ENCODE data around the gene PTGIS.

PTGIS gene

GRCh38 chr20:49529470-49529869, 38.5 kb downstream of the PTGIS start:
- ChIA-PET CTCF (no interaction called here), POLR2A (no interaction called here)
- no peak for DNase-seq (ENCODE audit: extremely low spot score)
- no peak for TF ChIP-seq HDGF (IDR thresholded peaks at IDR 0.05; ENCODE audit: borderline replicate concordance)
- TF ChIP-seq SP1 (IDR thresholded peaks at IDR 0.05), result no peak
- no peak for TF ChIP-seq PKNOX1 (IDR thresholded peaks at IDR 0.05)
- no peak for TF ChIP-seq CTBP1 (IDR thresholded peaks at IDR 0.05; ENCODE audit: borderline replicate concordance)
- TF ChIP-seq SUZ12 (IDR thresholded peaks at IDR 0.05), result no peak
- TF ChIP-seq NFRKB (IDR thresholded peaks at IDR 0.05), result no peak
- TF ChIP-seq LEF1 (IDR thresholded peaks at IDR 0.05; ENCODE audit: borderline replicate concordance), result no peak
- TF ChIP-seq L3MBTL2 (conservative IDR thresholded peaks at IDR 0.05), result no peak
- no peak for TF ChIP-seq FOXA1 (IDR thresholded peaks at IDR 0.05)
- no peak for TF ChIP-seq ELF4 (IDR thresholded peaks at IDR 0.05)
- TF ChIP-seq BHLHE40 (IDR thresholded peaks at IDR 0.05; ENCODE audit: borderline replicate concordance), result no peak
- no peak for TF ChIP-seq FOXK2 (IDR thresholded peaks at IDR 0.05)
- no peak for TF ChIP-seq FOXM1 (IDR thresholded peaks at IDR 0.05; ENCODE audit: borderline replicate concordance)
- no peak for TF ChIP-seq TARDBP (IDR thresholded peaks at IDR 0.05)
- no peak for TF ChIP-seq ZNF384 (IDR thresholded peaks at IDR 0.05)
- no peak for TF ChIP-seq ARNT (IDR thresholded peaks at IDR 0.05)

GRCh38 chr20:49526568-49526967, 41.4 kb downstream of the PTGIS start:
- ChIA-PET POLR2A (no interaction called here), CTCF (no interaction called here)
- DNase-seq (ENCODE audit: extremely low spot score), result no peak
- no peak for TF ChIP-seq SP1 (IDR thresholded peaks at IDR 0.05)
- no peak for TF ChIP-seq ELF4 (IDR thresholded peaks at IDR 0.05)
- no peak for TF ChIP-seq BHLHE40 (IDR thresholded peaks at IDR 0.05; ENCODE audit: borderline replicate concordance)
- TF ChIP-seq SUZ12 (IDR thresholded peaks at IDR 0.05), result no peak
- no peak for TF ChIP-seq FOXM1 (IDR thresholded peaks at IDR 0.05; ENCODE audit: borderline replicate concordance)
- TF ChIP-seq NFRKB (IDR thresholded peaks at IDR 0.05), result no peak
- TF ChIP-seq FOXA1 (IDR thresholded peaks at IDR 0.05), result no peak
- no peak for TF ChIP-seq TARDBP (IDR thresholded peaks at IDR 0.05)
- no peak for TF ChIP-seq PKNOX1 (IDR thresholded peaks at IDR 0.05)
- no peak for TF ChIP-seq CTBP1 (IDR thresholded peaks at IDR 0.05; ENCODE audit: borderline replicate concordance)
- no peak for TF ChIP-seq LEF1 (IDR thresholded peaks at IDR 0.05; ENCODE audit: borderline replicate concordance)
- no peak for TF ChIP-seq FOXK2 (IDR thresholded peaks at IDR 0.05)

- DNase-seq (ENCODE audit: extremely low spot score), result no peak
- ChIA-PET POLR2A (no interaction called here), CTCF (no interaction called here)
- TF ChIP-seq SUZ12 (IDR thresholded peaks at IDR 0.05), result no peak
- no peak for TF ChIP-seq ELF4 (IDR thresholded peaks at IDR 0.05)
- no peak for TF ChIP-seq ZNF384 (IDR thresholded peaks at IDR 0.05)
- no peak for TF ChIP-seq HDGF (IDR thresholded peaks at IDR 0.05; ENCODE audit: borderline replicate concordance)
- TF ChIP-seq PKNOX1 (IDR thresholded peaks at IDR 0.05), result no peak
- TF ChIP-seq FOXM1 (IDR thresholded peaks at IDR 0.05; ENCODE audit: borderline replicate concordance), result no peak
- TF ChIP-seq CTBP1 (IDR thresholded peaks at IDR 0.05; ENCODE audit: borderline replicate concordance), result no peak
- no peak for TF ChIP-seq FOXK2 (IDR thresholded peaks at IDR 0.05)
- no peak for TF ChIP-seq TARDBP (IDR thresholded peaks at IDR 0.05)
- TF ChIP-seq FOXA1 (IDR thresholded peaks at IDR 0.05), result no peak
- no peak for TF ChIP-seq BHLHE40 (IDR thresholded peaks at IDR 0.05; ENCODE audit: borderline replicate concordance)
- TF ChIP-seq NFRKB (IDR thresholded peaks at IDR 0.05), result no peak
- no peak for TF ChIP-seq ARNT (IDR thresholded peaks at IDR 0.05)
- no peak for TF ChIP-seq L3MBTL2 (conservative IDR thresholded peaks at IDR 0.05)
- TF ChIP-seq LEF1 (IDR thresholded peaks at IDR 0.05; ENCODE audit: borderline replicate concordance), result no peak
- no peak for TF ChIP-seq SP1 (IDR thresholded peaks at IDR 0.05)
Measured at GRCh38 chr20:49526056-49526455, 41.9 kb downstream of the PTGIS start.

GRCh38 chr20:49523767-49524360, 44.1 kb downstream of the PTGIS start:
- POLR2A ChIA-PET, result no interaction called here
- CTCF ChIA-PET, result interaction anchor here (0.6 kb wide), 1 partner anchor 185 kb away, joined by 3 read pairs; no protein-coding TSS in a partner anchor
- DNase-seq (ENCODE audit: extremely low spot score), result no peak
- TF ChIP-seq ELF4 (IDR thresholded peaks at IDR 0.05) (no peak), TARDBP (IDR thresholded peaks at IDR 0.05) (no peak), L3MBTL2 (conservative IDR thresholded peaks at IDR 0.05) (no peak), CTBP1 (IDR thresholded peaks at IDR 0.05; ENCODE audit: borderline replicate concordance) (no peak), FOXA1 (IDR thresholded peaks at IDR 0.05) (no peak), FOXM1 (IDR thresholded peaks at IDR 0.05; ENCODE audit: borderline replicate concordance) (no peak), ZNF384 (IDR thresholded peaks at IDR 0.05) (no peak), SUZ12 (IDR thresholded peaks at IDR 0.05) (no peak)

GRCh38 chr20:49521356-49521755, 46.6 kb downstream of the PTGIS start:
- no peak for DNase-seq (ENCODE audit: extremely low spot score)
- ChIA-PET POLR2A (no interaction called here), CTCF (interaction anchor here (0.5 to 0.9 kb wide), 2 partner anchors 20 to 167 kb away, joined by 3 to 4 read pairs; no protein-coding TSS in a partner anchor)
- no peak for TF ChIP-seq FOXA1 (IDR thresholded peaks at IDR 0.05)
- no peak for TF ChIP-seq ARNT (IDR thresholded peaks at IDR 0.05)
- no peak for TF ChIP-seq SP1 (IDR thresholded peaks at IDR 0.05)
- no peak for TF ChIP-seq ZNF384 (IDR thresholded peaks at IDR 0.05)
- TF ChIP-seq NFRKB (IDR thresholded peaks at IDR 0.05), result no peak
- no peak for TF ChIP-seq ELF4 (IDR thresholded peaks at IDR 0.05)
- no peak for TF ChIP-seq TARDBP (IDR thresholded peaks at IDR 0.05)
- TF ChIP-seq L3MBTL2 (conservative IDR thresholded peaks at IDR 0.05), result no peak

- CTCF ChIA-PET, result no interaction called here
- TF ChIP-seq SUZ12 (IDR thresholded peaks at IDR 0.05), result no peak
- TF ChIP-seq TARDBP (IDR thresholded peaks at IDR 0.05), result no peak
- no peak for TF ChIP-seq ELF4 (IDR thresholded peaks at IDR 0.05)
- no peak for TF ChIP-seq FOXK2 (IDR thresholded peaks at IDR 0.05)
- no peak for TF ChIP-seq HDGF (IDR thresholded peaks at IDR 0.05; ENCODE audit: borderline replicate concordance)
- TF ChIP-seq ZNF384 (IDR thresholded peaks at IDR 0.05), result no peak
- no peak for TF ChIP-seq PKNOX1 (IDR thresholded peaks at IDR 0.05)
- no peak for TF ChIP-seq FOXM1 (IDR thresholded peaks at IDR 0.05; ENCODE audit: borderline replicate concordance)
- POLR2A ChIA-PET, result no interaction called here
- no peak for DNase-seq (ENCODE audit: extremely low spot score)
Measured at GRCh38 chr20:49519777-49520359, 48.1 kb downstream of the PTGIS start.

Measured in HEK293T (cell line).